SK-N-SH (cell line): ENCODE results near the gene STK4.

Experiments used
- ELF1 ChIP-seq: IDR thresholded peaks from 2 replicates; pipeline ENCODE4 v1.4.0; 2012
- EP300 ChIP-seq, 2 experiments: IDR thresholded peaks; 2 replicates each; pipeline versions ENCODE4 v1.4.0 to v1.6.1; 2012; ENCODE audit warnings: borderline replicate concordance in 1 of 2, low read depth in 1 of 2, low read length in 1 of 2
- EZH2phosphoT487 ChIP-seq: fragments of 200-600 bp; sonication (generic); IDR thresholded peaks from 2 replicates; pipeline ENCODE4 v1.6.1; 2017; ENCODE audit warnings: low read depth, mixed run types, mild to moderate bottlenecking, antibody characterized with exemption, moderate library complexity, borderline replicate concordance
- FOXJ3 ChIP-seq: sonication (generic); formaldehyde crosslinking; IDR thresholded peaks from 2 replicates; pipeline ENCODE4 v1.5.1; 2020; ENCODE audit warnings: mild to moderate bottlenecking, missing genetic modification reagents
- GABPA ChIP-seq: IDR thresholded peaks from 2 replicates; pipeline ENCODE4 v1.4.0; 2012; ENCODE audit warnings: low read depth, mild to moderate bottlenecking
- JUND ChIP-seq: IDR thresholded peaks from 2 replicates; pipeline ENCODE4 v1.4.0; 2012
- MXI1 ChIP-seq: IDR thresholded peaks from 2 replicates; pipeline ENCODE4 v1.6.1; 2012; ENCODE audit warnings: mild to moderate bottlenecking, low read depth, low read length, improper control_type of control experiment
- POLR2AphosphoS5 ChIP-seq: IDR thresholded peaks from 2 replicates; pipeline ENCODE4 v1.6.1; 2012; ENCODE audit warnings: low read depth, low read length
- RAD21 ChIP-seq: IDR thresholded peaks from 2 replicates; pipeline ENCODE4 v1.6.1; 2012; ENCODE audit warnings: mild to moderate bottlenecking, low read length
- SIN3A ChIP-seq: IDR thresholded peaks from 2 replicates; pipeline ENCODE4 v1.6.1; 2012; ENCODE audit warnings: low read depth, mild to moderate bottlenecking, low read length, moderate library complexity, borderline replicate concordance
- TEAD4 ChIP-seq: IDR thresholded peaks from 2 replicates; pipeline ENCODE4 v1.4.0; 2012; ENCODE audit warnings: mild to moderate bottlenecking, borderline replicate concordance; ENCODE audit not compliant: insufficient read depth
- TF ChIP-seq, protein P1 (sequence below): fragments of 200-600 bp; sonication (generic); IDR thresholded peaks from 2 replicates; pipeline ENCODE4 v1.6.1; 2017; ENCODE audit warnings: antibody characterized with exemption, mild to moderate bottlenecking, moderate library complexity

GRCh38 chr20:45070932-45071632 lies 104.8 kb downstream of the STK4 start:
- TF ChIP-seq JUND (peak; percentile 73), RAD21 (no peak), TEAD4 (no peak), MXI1 (no peak), POLR2AphosphoS5 (no peak), EP300 (IDR thresholded peaks at IDR 0.05; ENCODE audit: borderline replicate concordance in 1 of 2, low read depth in 1 of 2, low read length in 1 of 2) (peak in 1 of 2 experiments; percentile 75; a peak in 1 of 4 replicates), EZH2phosphoT487 (no peak), GABPA (no peak), ELF1 (no peak), SIN3A (no peak), FOXJ3 (no peak)
- TF ChIP-seq, protein P1, sequence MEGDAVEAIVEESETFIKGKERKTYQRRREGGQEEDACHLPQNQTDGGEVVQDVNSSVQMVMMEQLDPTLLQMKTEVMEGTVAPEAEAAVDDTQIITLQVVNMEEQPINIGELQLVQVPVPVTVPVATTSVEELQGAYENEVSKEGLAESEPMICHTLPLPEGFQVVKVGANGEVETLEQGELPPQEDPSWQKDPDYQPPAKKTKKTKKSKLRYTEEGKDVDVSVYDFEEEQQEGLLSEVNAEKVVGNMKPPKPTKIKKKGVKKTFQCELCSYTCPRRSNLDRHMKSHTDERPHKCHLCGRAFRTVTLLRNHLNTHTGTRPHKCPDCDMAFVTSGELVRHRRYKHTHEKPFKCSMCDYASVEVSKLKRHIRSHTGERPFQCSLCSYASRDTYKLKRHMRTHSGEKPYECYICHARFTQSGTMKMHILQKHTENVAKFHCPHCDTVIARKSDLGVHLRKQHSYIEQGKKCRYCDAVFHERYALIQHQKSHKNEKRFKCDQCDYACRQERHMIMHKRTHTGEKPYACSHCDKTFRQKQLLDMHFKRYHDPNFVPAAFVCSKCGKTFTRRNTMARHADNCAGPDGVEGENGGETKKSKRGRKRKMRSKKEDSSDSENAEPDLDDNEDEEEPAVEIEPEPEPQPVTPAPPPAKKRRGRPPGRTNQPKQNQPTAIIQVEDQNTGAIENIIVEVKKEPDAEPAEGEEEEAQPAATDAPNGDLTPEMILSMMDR = no peak
